Common myeloid progenitor, CD34-positive (primary cell): ENCODE data around the gene NUDT13. TPM values are rescaled to one million over a fixed set of nuclear protein-coding genes. Genes with fewer than 3 reads are reported as not detected.

ENCODE experiments used
- CTCF ChIA-PET: fragments of 350-600 bp; sonication (Branson Sonifier 250); formaldehyde crosslinking; loops from one replicate; lab custom pipeline; 2021; ENCODE audit warnings: antibody characterized with exemption; lab: Charles Lee
- POLR2A ChIA-PET: fragments of 350-600 bp; sonication (Branson Sonifier 250); formaldehyde crosslinking; loops from one replicate; lab custom pipeline; 2021; ENCODE audit warnings: antibody characterized with exemption; lab: Charles Lee
- DNase-seq, 3 donors: peaks; one replicate each; pipeline versions ENCODE4 v3.0.0 to v3.0.0-alpha.2; 2013
- H3K27ac ChIP-seq, 2 experiments: 1 replicate in 1 of 2; 2 replicates in 1 of 2; pipeline ENCODE4 v1.7.0; 2013; ENCODE audit warnings: inconsistent platforms in 2 of 2, low read length in 2 of 2, mild to moderate bottlenecking in 2 of 2, low read depth in 1 of 2, moderate library complexity in 1 of 2; ENCODE audit not compliant: severe bottlenecking in 2 of 2, insufficient read depth in 1 of 2, poor library complexity in 1 of 2
- H3K27me3 ChIP-seq, 5 experiments: replicated peaks in 2 of 5; 1 replicate in 3 of 5; 2 replicates in 2 of 5; pipeline versions ENCODE4 v1.6.1 to v1.7.0; 2013; ENCODE audit warnings: low read length in 4 of 5, mild to moderate bottlenecking in 2 of 5, moderate library complexity in 2 of 5, inconsistent platforms in 1 of 5; ENCODE audit not compliant: insufficient read depth in 5 of 5, control insufficient read depth in 4 of 5
- H3K36me3 ChIP-seq, 4 experiments: 1 replicate in 2 of 4; 2 replicates in 2 of 4; pipeline versions ENCODE4 v1.6.1 to v1.7.0; 2013; ENCODE audit warnings: low read length in 3 of 4, control low read depth in 1 of 4, mild to moderate bottlenecking in 1 of 4; ENCODE audit not compliant: control insufficient read depth in 4 of 4, insufficient read depth in 4 of 4
- H3K4me1 ChIP-seq, 4 experiments: 1 replicate in 3 of 4; 2 replicates in 1 of 4; pipeline versions ENCODE4 v1.6.1 to v1.7.1; 2013; ENCODE audit warnings: low read length in 3 of 4, mild to moderate bottlenecking in 3 of 4, control low read depth in 1 of 4, inconsistent platforms in 1 of 4, moderate library complexity in 1 of 4; ENCODE audit not compliant: control insufficient read depth in 4 of 4, insufficient read depth in 4 of 4; ENCODE audit errors: control extremely low read depth in 1 of 4
- H3K4me3 ChIP-seq, 7 experiments: 1 replicate in 4 of 7; 2 replicates in 3 of 7; pipeline versions ENCODE4 v1.5.1 to v1.7.0; 2013; ENCODE audit warnings: mild to moderate bottlenecking in 7 of 7, low read length in 6 of 7, moderate library complexity in 6 of 7, inconsistent platforms in 2 of 7, low read depth in 2 of 7, control low read depth in 1 of 7; ENCODE audit not compliant: insufficient read depth in 4 of 7, control insufficient read depth in 1 of 7; ENCODE audit errors: extremely low read depth in 1 of 7
- H3K9me3 ChIP-seq, 5 experiments: 1 replicate in 4 of 5; 2 replicates in 1 of 5; pipeline versions ENCODE4 v1.6.1 to v1.7.1; 2013; ENCODE audit warnings: low read length in 4 of 5, mild to moderate bottlenecking in 2 of 5, inconsistent platforms in 1 of 5, low read depth in 1 of 5, moderate library complexity in 1 of 5; ENCODE audit not compliant: control insufficient read depth in 4 of 5, insufficient read depth in 2 of 5; ENCODE audit errors: control extremely low read depth in 1 of 5
- WGBS: methylation state at CpG from one replicate; pipeline ENCODE4 v1.1.5; 2013; ENCODE audit not compliant: insufficient coverage; 5-methylcytosine and 5-hydroxymethylcytosine counted together
- polyA plus RNA-seq: library from polyadenylated mRNA; unstranded; fragments of 120-200 nt; gene quantifications from one replicate; pipeline ENCODE4 v1.2.1, GENCODE V29; 2013

Gene NUDT13
- polyA plus RNA-seq: 6.1 TPM

GRCh38 chr10:73110345-73110849 is at the start of gene NUDT13:
TSS of gene NUDT13 (plus strand) at chr10:73110455. CDS start at chr10:73114366, 3,911 bp downstream.
- Histone ChIP-seq H3K4me3 (peak within 1 kb of the TSS in 6 of 7 experiments; percentile 67 to 87 (median 75)), H3K4me1 (peaks cover 0 to 8% (median 5%) of the 10 kb centered on the region in 4 experiments), H3K36me3 (peaks cover 0 to 4% (median under 1%) of the 10 kb centered on the region in 4 experiments), H3K9me3 (peaks cover 0 to 3% (median 0%) of the 10 kb centered on the region in 5 experiments), H3K27me3 (no peaks in the 10 kb centered on the region), H3K27ac (peak within 1 kb of the TSS; percentile 61 to 82)
- ChIA-PET CTCF (interaction anchor here (1.2 to 3.0 kb wide), 4 partner anchors 11 to 35 kb away, joined by 4 to 22 read pairs (median 12); partner anchors contain the start of gene P4HA1), POLR2A (interaction anchor here (1.3 to 1.9 kb wide), 2 partner anchors 14 kb away, joined by 4 to 13 read pairs; partner anchors contain the start of gene P4HA1)
- 0% methylated on average over 5 of the region's 5 CpGs for WGBS
- peak; percentile 85 to 88 (median 88) for DNase-seq

GRCh38 chr10:73060738-73061635 is 49.3 kb upstream of the NUDT13 start:
- Histone ChIP-seq H3K4me1 (no peaks in the 10 kb centered on the region), H3K36me3 (peaks cover 7 to 21% (median 12%) of the 10 kb centered on the region in 4 experiments), H3K27ac (peak overlapping the region in 1 of 2 experiments; percentile 1), H3K4me3 (no peak overlapping the region), H3K9me3 (no peaks in the 10 kb centered on the region), H3K27me3 (no peaks in the 10 kb centered on the region)
- WGBS: 86% methylated on average over 1 of the region's 5 CpGs
- peak; percentile 26 to 50 (median 40) for DNase-seq
- CTCF ChIA-PET: interaction anchor here (0.5 to 1.2 kb wide), 5 partner anchors 11 to 699 kb away, joined by 3 read pairs; no protein-coding TSS in a partner anchor
- POLR2A ChIA-PET: interaction anchor here (0.7 to 0.9 kb wide), 2 partner anchors 36 to 577 kb away, joined by 3 to 5 read pairs; partner anchors contain the start of gene P4HA1

GRCh38 chr10:73061743-73062142 is 48.5 kb upstream of the NUDT13 start:
- Histone ChIP-seq H3K36me3 (peaks cover 11 to 21% (median 15%) of the 10 kb centered on the region in 4 experiments), H3K4me1 (no peaks in the 10 kb centered on the region), H3K27me3 (no peaks in the 10 kb centered on the region), H3K27ac (no peak overlapping the region), H3K4me3 (no peak overlapping the region), H3K9me3 (no peaks in the 10 kb centered on the region)
- POLR2A ChIA-PET: interaction anchor here (0.7 to 0.9 kb wide), 2 partner anchors 35 to 578 kb away, joined by 3 to 5 read pairs; partner anchors contain the start of gene P4HA1
- CTCF ChIA-PET: interaction anchor here (0.5 to 1.2 kb wide), 6 partner anchors 12 to 700 kb away, joined by 3 read pairs; no protein-coding TSS in a partner anchor
- whole genome bisulfite sequencing: 100% methylated on average over 1 of the region's 1 CpG
- no peak for DNase-seq

GRCh38 chr10:73065441-73065840 is 44.8 kb upstream of the NUDT13 start:
- ChIA-PET CTCF (interaction anchor here (3.1 kb wide), 1 partner anchor 701 kb away, joined by 11 read pairs; no protein-coding TSS in a partner anchor), POLR2A (no interaction called here)
- WGBS: no CpG with 5 or more reads among the region's 1 CpG
- peaks cover 18 to 25% (median 22%) of the 10 kb centered on the region in 4 experiments for H3K36me3 ChIP-seq
- no peaks in the 10 kb centered on the region for H3K4me1 ChIP-seq
- H3K27me3 ChIP-seq: no peaks in the 10 kb centered on the region
- H3K4me3 ChIP-seq: no peak overlapping the region
- no peak for DNase-seq
- no peak overlapping the region for H3K27ac ChIP-seq
- no peaks in the 10 kb centered on the region for H3K9me3 ChIP-seq

- H3K36me3 ChIP-seq: peaks cover 0 to 27% (median 12%) of the 10 kb centered on the region in 4 experiments
- H3K27ac ChIP-seq: no peak overlapping the region
- no peak overlapping the region for H3K4me3 ChIP-seq
- H3K4me1 ChIP-seq: peaks cover 0 to 15% (median 8%) of the 10 kb centered on the region in 4 experiments
- H3K27me3 ChIP-seq: no peaks in the 10 kb centered on the region
- POLR2A ChIA-PET: no interaction called here
- H3K9me3 ChIP-seq: no peaks in the 10 kb centered on the region
- CTCF ChIA-PET: no interaction called here
- DNase-seq: no peak
Observed at GRCh38 chr10:73073627-73074026, 36.6 kb upstream of the NUDT13 start.

GRCh38 chr10:73075829-73076228 is 34.4 kb upstream of the NUDT13 start:
- POLR2A ChIA-PET: interaction anchor here (0.6 to 1.3 kb wide), 2 partner anchors 20 to 401 kb away, joined by 3 to 4 read pairs; no protein-coding TSS in a partner anchor
- no CpG with 5 or more reads among the region's 3 CpGs for WGBS
- no peaks in the 10 kb centered on the region for H3K27me3 ChIP-seq
- no peak overlapping the region for H3K27ac ChIP-seq
- peaks cover 0 to 22% (median 9%) of the 10 kb centered on the region in 4 experiments for H3K36me3 ChIP-seq
- DNase-seq: no peak
- CTCF ChIA-PET: interaction anchor here (1.0 kb wide), 1 partner anchor 17 kb away, joined by 3 read pairs; no protein-coding TSS in a partner anchor
- H3K9me3 ChIP-seq: no peaks in the 10 kb centered on the region
- peaks cover 0 to 15% (median 8%) of the 10 kb centered on the region in 4 experiments for H3K4me1 ChIP-seq
- no peak overlapping the region for H3K4me3 ChIP-seq
